ENCODE data around the gene PRAC2.
"Not testable (repeated sequence)": the region's sequence is repeated elsewhere in the genome, so short reads cannot be mapped to it uniquely, and the experiment has no call there.

Gene PRAC2

GRCh38 chr17:48722915-48723422 is at the start of gene PRAC2:
Gene PRAC2, plus strand, starts transcription at chr17:48723185. Its CDS starts 1,226 bp downstream, at chr17:48724411.
- TF ChIP-seq GATA1 (IDR thresholded peaks at IDR 0.05; ENCODE audit: low read depth, low read length), result no peak
- TF ChIP-seq POLR2A (IDR thresholded peaks at IDR 0.05; ENCODE audit: low read length), result no peak
- no peak for DNase-seq

- no peak for DNase-seq
- no peak for TF ChIP-seq POLR2A (IDR thresholded peaks at IDR 0.05; ENCODE audit: low read length)
- no peak for TF ChIP-seq GATA1 (IDR thresholded peaks at IDR 0.05; ENCODE audit: low read depth, low read length)
Observed at GRCh38 chr17:48676963-48677558, 45.9 kb upstream of the PRAC2 start.

GRCh38 chr17:48678141-48678971 is 44.6 kb upstream of the PRAC2 start:
- DNase-seq, result peak; percentile 61 to 78
- TF ChIP-seq GATA1 (IDR thresholded peaks at IDR 0.05; ENCODE audit: low read depth, low read length) (no peak), POLR2A (IDR thresholded peaks at IDR 0.05; ENCODE audit: low read length) (no peak)

GRCh38 chr17:48679385-48680096 is 43.4 kb upstream of the PRAC2 start:
- no peak for TF ChIP-seq POLR2A (IDR thresholded peaks at IDR 0.05; ENCODE audit: low read length)
- no peak for TF ChIP-seq GATA1 (IDR thresholded peaks at IDR 0.05; ENCODE audit: low read depth, low read length)
- no peak for DNase-seq

GRCh38 chr17:48681609-48682008 is 41.4 kb upstream of the PRAC2 start:
- DNase-seq, result no peak
- no peak for TF ChIP-seq GATA1 (IDR thresholded peaks at IDR 0.05; ENCODE audit: low read depth, low read length)
- no peak for TF ChIP-seq POLR2A (IDR thresholded peaks at IDR 0.05; ENCODE audit: low read length)

- no peak for TF ChIP-seq POLR2A (IDR thresholded peaks at IDR 0.05; ENCODE audit: low read length)
- no peak for DNase-seq
Observed at GRCh38 chr17:48690655-48691054, 32.3 kb upstream of the PRAC2 start.

- no peak for DNase-seq
- TF ChIP-seq GATA1 (IDR thresholded peaks at IDR 0.05; ENCODE audit: low read depth, low read length) (no peak), POLR2A (IDR thresholded peaks at IDR 0.05; ENCODE audit: low read length) (no peak)
Observed at GRCh38 chr17:48692049-48692448, 30.9 kb upstream of the PRAC2 start.

GRCh38 chr17:48693178-48693577 is 29.8 kb upstream of the PRAC2 start:
- TF ChIP-seq POLR2A (IDR thresholded peaks at IDR 0.05; ENCODE audit: low read length) (no peak), GATA1 (IDR thresholded peaks at IDR 0.05; ENCODE audit: low read depth, low read length) (no peak)
- no peak for DNase-seq

- no peak for DNase-seq
Observed at GRCh38 chr17:48701864-48702532, 21.0 kb upstream of the PRAC2 start.

GRCh38 chr17:48704361-48705248 is 18.4 kb upstream of the PRAC2 start:
- no peak for DNase-seq
- TF ChIP-seq GATA1 (IDR thresholded peaks at IDR 0.05; ENCODE audit: low read depth, low read length) (no peak), POLR2A (IDR thresholded peaks at IDR 0.05; ENCODE audit: low read length) (no peak)

More at GRCh38 chr17:48701864-48702532, 21.0 kb upstream of the PRAC2 start:
- TF ChIP-seq GATA1 (IDR thresholded peaks at IDR 0.05; ENCODE audit: low read depth, low read length) (no peak), POLR2A (IDR thresholded peaks at IDR 0.05; ENCODE audit: low read length) (no peak)

- no peak for TF ChIP-seq GATA1 (IDR thresholded peaks at IDR 0.05; ENCODE audit: low read depth, low read length)
- TF ChIP-seq POLR2A (IDR thresholded peaks at IDR 0.05; ENCODE audit: low read length), result no peak
- DNase-seq, result no peak
Observed at GRCh38 chr17:48711128-48711527, 11.9 kb upstream of the PRAC2 start.

GRCh38 chr17:48715496-48716399 is 7.2 kb upstream of the PRAC2 start:
- DNase-seq, result no peak
- TF ChIP-seq POLR2A (IDR thresholded peaks at IDR 0.05; ENCODE audit: low read length) (no peak), GATA1 (IDR thresholded peaks at IDR 0.05; ENCODE audit: low read depth, low read length) (no peak)

- not testable (repeated sequence) for DNase-seq
Observed at GRCh38 chr17:48716549-48716948, 6.4 kb upstream of the PRAC2 start.
